ENCODE data around the gene OR2T5.
"Not testable (repeated sequence)": the region's sequence is repeated elsewhere in the genome, so short reads cannot be mapped to it uniquely, and the experiment has no call there.

DNA sequence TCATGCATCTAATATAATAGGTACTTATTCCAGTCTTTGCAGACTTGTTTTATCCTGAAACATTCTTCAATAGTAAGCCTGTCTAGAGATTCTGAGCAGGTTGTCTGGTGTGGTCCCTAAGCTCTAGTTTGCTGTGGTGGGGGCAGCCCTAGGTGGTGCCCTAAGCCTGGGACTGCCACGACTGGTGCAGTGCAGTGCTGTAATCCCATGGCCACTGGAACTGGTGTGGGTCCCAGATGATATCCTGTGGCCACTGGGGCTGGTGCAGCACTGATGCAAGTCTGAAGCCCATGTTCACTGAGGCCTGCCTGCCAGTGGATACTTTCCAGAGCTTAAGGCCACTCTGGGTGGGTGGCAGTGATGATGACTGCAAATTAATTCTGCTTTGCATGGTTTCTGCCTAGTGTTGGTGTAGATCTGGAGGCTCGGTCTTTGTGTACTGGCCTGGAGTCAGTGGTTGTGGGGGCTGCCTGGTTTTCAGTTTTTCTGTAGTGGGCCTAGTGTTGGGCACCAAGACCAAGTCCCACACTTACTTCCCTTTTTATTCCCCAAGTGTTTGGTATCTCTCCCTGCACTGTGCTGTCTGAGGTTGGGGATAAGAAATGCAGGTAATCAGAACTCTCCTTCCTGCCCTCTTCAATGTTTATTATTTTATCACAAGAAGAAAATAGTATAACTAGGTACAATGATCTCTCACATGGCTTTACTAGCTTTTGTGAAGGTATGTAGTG is 12.1 kb downstream of the OR2T5 start:
- TF ChIP-seq, protein P1, sequence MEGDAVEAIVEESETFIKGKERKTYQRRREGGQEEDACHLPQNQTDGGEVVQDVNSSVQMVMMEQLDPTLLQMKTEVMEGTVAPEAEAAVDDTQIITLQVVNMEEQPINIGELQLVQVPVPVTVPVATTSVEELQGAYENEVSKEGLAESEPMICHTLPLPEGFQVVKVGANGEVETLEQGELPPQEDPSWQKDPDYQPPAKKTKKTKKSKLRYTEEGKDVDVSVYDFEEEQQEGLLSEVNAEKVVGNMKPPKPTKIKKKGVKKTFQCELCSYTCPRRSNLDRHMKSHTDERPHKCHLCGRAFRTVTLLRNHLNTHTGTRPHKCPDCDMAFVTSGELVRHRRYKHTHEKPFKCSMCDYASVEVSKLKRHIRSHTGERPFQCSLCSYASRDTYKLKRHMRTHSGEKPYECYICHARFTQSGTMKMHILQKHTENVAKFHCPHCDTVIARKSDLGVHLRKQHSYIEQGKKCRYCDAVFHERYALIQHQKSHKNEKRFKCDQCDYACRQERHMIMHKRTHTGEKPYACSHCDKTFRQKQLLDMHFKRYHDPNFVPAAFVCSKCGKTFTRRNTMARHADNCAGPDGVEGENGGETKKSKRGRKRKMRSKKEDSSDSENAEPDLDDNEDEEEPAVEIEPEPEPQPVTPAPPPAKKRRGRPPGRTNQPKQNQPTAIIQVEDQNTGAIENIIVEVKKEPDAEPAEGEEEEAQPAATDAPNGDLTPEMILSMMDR (conservative IDR thresholded peaks at IDR 0.05) = not testable (repeated sequence)
- not testable (repeated sequence) for TF ChIP-seq EZH2 (IDR thresholded peaks at IDR 0.05; ENCODE audit: low read depth)

Data from PC-9 (cell line).